Fibroblast of lung (primary cell): ENCODE results near the gene TSEN2. TPM values are rescaled to one million over a fixed set of nuclear protein-coding genes. Genes with fewer than 3 reads are reported as not detected.

Source experiments
- DNase-seq, 2 donors: peaks; one replicate each; pipeline versions ENCODE4 v3.0.0 to v3.0.0-alpha.2; 2010; ENCODE audit warnings: low read depth in 2 of 2
- H2AFZ ChIP-seq: 2 replicates; pipeline ENCODE4 v1.5.1; 2012; ENCODE audit warnings: low read length, control low read depth, inconsistent platforms
- H3K27ac ChIP-seq: 2 replicates; pipeline ENCODE4 v1.5.1; 2011; ENCODE audit warnings: low read length, control low read depth; ENCODE audit not compliant: insufficient read depth
- H3K27me3 ChIP-seq: 2 replicates; pipeline ENCODE4 v1.5.1; 2011; ENCODE audit warnings: mild to moderate bottlenecking, low read length; ENCODE audit not compliant: control insufficient read depth, insufficient read depth
- H3K36me3 ChIP-seq: 2 replicates; pipeline ENCODE4 v1.5.1; 2011; ENCODE audit warnings: low read length; ENCODE audit not compliant: control insufficient read depth, insufficient read depth
- H3K4me1 ChIP-seq: 2 replicates; pipeline ENCODE4 v1.5.1; 2011; ENCODE audit warnings: low read length; ENCODE audit not compliant: control insufficient read depth, insufficient read depth; ENCODE audit errors: extremely low read depth
- H3K4me2 ChIP-seq: 2 replicates; pipeline ENCODE4 v1.5.1; 2011; ENCODE audit warnings: low read length, control low read depth; ENCODE audit not compliant: insufficient read depth; ENCODE audit errors: extremely low read depth
- H3K4me3 ChIP-seq, 4 experiments: fragments of 200-600 bp in 1 of 4; sonication (generic) in 1 of 4; replicated peaks in 1 of 4; 2 replicates each; pipeline ENCODE4 v1.5.1; 2011 to 2016; ENCODE audit warnings: low read length in 4 of 4, low read depth in 3 of 4, mild to moderate bottlenecking in 3 of 4, control low read depth in 2 of 4, inconsistent platforms in 1 of 4, mixed read lengths in 1 of 4; ENCODE audit not compliant: insufficient read depth in 1 of 4; ENCODE audit errors: control extremely low read depth in 1 of 4
- H3K79me2 ChIP-seq: 2 replicates; pipeline ENCODE4 v1.5.1; 2012; ENCODE audit warnings: mild to moderate bottlenecking, low read length, inconsistent platforms; ENCODE audit not compliant: control insufficient read depth, insufficient read depth
- H3K9ac ChIP-seq: 2 replicates; pipeline ENCODE4 v1.5.1; 2011; ENCODE audit warnings: mild to moderate bottlenecking, low read length, control low read depth; ENCODE audit not compliant: insufficient read depth
- H3K9me3 ChIP-seq: 2 replicates; pipeline ENCODE4 v1.5.1; 2012; ENCODE audit warnings: low read depth, low read length; ENCODE audit not compliant: control insufficient read depth, insufficient read depth
- H4K20me1 ChIP-seq: 2 replicates; pipeline ENCODE4 v1.5.1; 2011; ENCODE audit warnings: low read length; ENCODE audit not compliant: control insufficient read depth, insufficient read depth; ENCODE audit errors: extremely low read depth
- EZH2 ChIP-seq: IDR thresholded peaks from 2 replicates; pipeline ENCODE4 v1.5.1; 2012; ENCODE audit warnings: low read length, control low read depth, mild to moderate bottlenecking; ENCODE audit errors: missing control alignments
- polyA plus RNA-seq, 2 donors: library from polyadenylated mRNA; depleted of rRNA in 1 of 2; stranded (reverse) in 1 of 2; unstranded in 1 of 2; fragments of >200 nt; gene quantifications; 2 replicates each; pipeline ENCODE4 v1.2.1, GENCODE V29; 2011 to 2012; ENCODE audit warnings: missing spikeins in 1 of 2
- total RNA-seq: library from RNA; depleted of rRNA; stranded (reverse); fragments of >200 nt; gene quantifications from 2 replicates; pipeline ENCODE4 v1.2.1, GENCODE V29; 2014
- TF ChIP-seq, protein P1 (sequence below), 2 donors: IDR thresholded peaks in 1 of 2; conservative IDR thresholded peaks in 1 of 2; 1 replicate in 1 of 2; 2 replicates in 1 of 2; pipeline ENCODE4 v1.5.1; 2011 to 2012; ENCODE audit warnings: low read length in 2 of 2, control low read depth in 1 of 2, inconsistent platforms in 1 of 2, low read depth in 1 of 2, mild to moderate bottlenecking in 1 of 2

Gene TSEN2
- total and polyA plus RNA-seq, 2 donors (not counting 1 experiment from before 2014, with no cell fraction given), result 9.8 to 14.4 TPM

DNA sequence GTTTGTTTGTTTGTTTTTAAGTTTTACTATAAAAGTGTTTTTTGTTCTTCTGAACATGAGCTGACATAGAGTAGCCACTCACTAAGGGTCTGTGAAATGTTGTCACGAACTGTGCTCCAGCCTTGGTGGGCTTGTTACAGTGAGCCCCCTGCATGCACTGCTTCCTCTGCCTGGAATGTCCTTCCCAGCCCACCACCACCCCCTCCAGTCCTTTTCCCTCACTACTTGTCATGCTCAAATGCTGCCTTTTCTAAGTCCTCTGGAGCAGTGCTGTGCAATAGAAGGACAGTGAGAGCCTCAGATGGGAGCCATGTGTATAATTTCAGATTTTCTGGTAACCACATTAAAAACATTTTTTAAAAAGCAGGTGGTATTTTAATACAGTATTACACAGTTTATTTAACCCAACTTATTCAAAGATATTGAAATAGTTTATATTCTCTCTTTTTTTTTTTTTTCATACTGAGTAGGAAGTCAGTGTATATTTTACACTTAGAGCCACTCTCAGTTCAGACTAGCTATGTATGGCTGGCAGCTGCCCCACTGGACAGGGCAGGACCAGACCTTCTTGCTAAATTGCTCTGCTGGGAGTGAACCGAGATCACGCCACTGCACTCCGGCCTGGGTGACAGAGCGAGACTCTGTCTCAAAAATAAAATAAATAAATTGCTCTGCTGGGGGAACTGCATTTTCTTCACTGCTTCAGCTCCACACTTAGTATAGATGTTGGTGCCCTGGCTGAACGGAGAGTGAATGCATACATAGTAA, 34.2 kb downstream of the TSEN2 start:
- no peak overlapping the region for H3K9ac ChIP-seq
- H3K4me2 ChIP-seq, result no peak overlapping the region
- H3K27me3 ChIP-seq, result no peaks in the 10 kb centered on the region
- H3K4me1 ChIP-seq, result no peaks in the 10 kb centered on the region
- TF ChIP-seq, protein P1, sequence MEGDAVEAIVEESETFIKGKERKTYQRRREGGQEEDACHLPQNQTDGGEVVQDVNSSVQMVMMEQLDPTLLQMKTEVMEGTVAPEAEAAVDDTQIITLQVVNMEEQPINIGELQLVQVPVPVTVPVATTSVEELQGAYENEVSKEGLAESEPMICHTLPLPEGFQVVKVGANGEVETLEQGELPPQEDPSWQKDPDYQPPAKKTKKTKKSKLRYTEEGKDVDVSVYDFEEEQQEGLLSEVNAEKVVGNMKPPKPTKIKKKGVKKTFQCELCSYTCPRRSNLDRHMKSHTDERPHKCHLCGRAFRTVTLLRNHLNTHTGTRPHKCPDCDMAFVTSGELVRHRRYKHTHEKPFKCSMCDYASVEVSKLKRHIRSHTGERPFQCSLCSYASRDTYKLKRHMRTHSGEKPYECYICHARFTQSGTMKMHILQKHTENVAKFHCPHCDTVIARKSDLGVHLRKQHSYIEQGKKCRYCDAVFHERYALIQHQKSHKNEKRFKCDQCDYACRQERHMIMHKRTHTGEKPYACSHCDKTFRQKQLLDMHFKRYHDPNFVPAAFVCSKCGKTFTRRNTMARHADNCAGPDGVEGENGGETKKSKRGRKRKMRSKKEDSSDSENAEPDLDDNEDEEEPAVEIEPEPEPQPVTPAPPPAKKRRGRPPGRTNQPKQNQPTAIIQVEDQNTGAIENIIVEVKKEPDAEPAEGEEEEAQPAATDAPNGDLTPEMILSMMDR (conservative IDR thresholded peaks at IDR 0.05 in 1 of 2, IDR thresholded peaks at IDR 0.05 in 1 of 2; ENCODE audit: low read depth in 1 of 2, low read length in 2 of 2), result no peak
- no peak for TF ChIP-seq EZH2
- H3K36me3 ChIP-seq, result no peaks in the 10 kb centered on the region
- no peak overlapping the region for H3K4me3 ChIP-seq
- H3K79me2 ChIP-seq, result no peaks in the 10 kb centered on the region
- no peaks in the 10 kb centered on the region for H4K20me1 ChIP-seq
- no peak overlapping the region for H2AFZ ChIP-seq
- H3K27ac ChIP-seq, result no peak overlapping the region
- DNase-seq, result no peak
- H3K9me3 ChIP-seq, result no peaks in the 10 kb centered on the region

DNA sequence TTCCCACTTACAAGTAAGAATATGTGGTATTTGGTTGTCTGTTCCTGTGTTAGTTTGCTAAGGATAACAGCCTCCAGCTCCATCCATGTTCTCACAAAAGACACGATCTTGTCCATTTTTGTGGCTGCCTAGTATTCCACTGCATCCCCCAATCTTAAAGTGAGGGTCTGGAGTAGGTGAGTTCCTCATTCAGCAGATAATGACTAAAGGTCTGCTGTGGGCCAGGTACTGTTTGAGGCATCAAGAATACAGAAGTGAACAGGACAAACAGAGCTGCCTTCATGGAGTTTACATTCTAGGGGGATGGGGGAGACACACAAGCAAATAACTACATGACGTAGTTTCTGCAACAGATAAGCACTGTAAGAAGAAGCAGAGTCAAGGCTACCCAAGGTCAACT, 36.7 kb downstream of the TSEN2 start:
- H3K4me2 ChIP-seq, result no peak overlapping the region
- H2AFZ ChIP-seq, result no peak overlapping the region
- DNase-seq, result no peak
- no peaks in the 10 kb centered on the region for H3K9me3 ChIP-seq
- no peak overlapping the region for H3K9ac ChIP-seq
- H3K27ac ChIP-seq, result no peak overlapping the region
- H4K20me1 ChIP-seq, result no peaks in the 10 kb centered on the region
- no peak overlapping the region for H3K4me3 ChIP-seq
- no peaks in the 10 kb centered on the region for H3K79me2 ChIP-seq
- no peak for TF ChIP-seq EZH2
- TF ChIP-seq, protein P1 (conservative IDR thresholded peaks at IDR 0.05 in 1 of 2, IDR thresholded peaks at IDR 0.05 in 1 of 2; ENCODE audit: low read depth in 1 of 2, low read length in 2 of 2), result no peak
- H3K36me3 ChIP-seq, result no peaks in the 10 kb centered on the region
- H3K4me1 ChIP-seq, result no peaks in the 10 kb centered on the region
- H3K27me3 ChIP-seq, result no peaks in the 10 kb centered on the region

DNA sequence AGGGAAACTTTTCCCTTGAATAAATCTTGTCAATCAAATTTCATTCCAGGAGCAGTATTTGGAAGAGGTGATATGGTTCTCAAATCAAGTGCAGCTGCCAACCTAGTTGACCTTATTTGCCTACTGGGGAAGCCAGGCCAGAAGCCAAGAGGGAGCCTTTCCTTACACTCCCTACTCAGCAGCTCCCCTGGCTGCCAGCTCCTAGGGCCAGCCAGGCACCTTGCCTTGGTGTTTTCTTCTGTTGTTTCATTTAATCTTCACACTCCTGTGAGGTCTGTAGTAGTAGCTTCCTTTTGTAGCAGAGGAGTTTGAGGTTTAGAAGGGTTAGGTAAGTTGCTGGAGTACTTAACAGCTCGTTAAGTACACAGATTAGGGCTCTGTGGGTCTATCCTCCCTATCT, 38.4 kb downstream of the TSEN2 start:
- Histone ChIP-seq H3K4me2 (no peak overlapping the region), H3K9me3 (no peaks in the 10 kb centered on the region), H3K9ac (no peak overlapping the region), H2AFZ (no peak overlapping the region), H4K20me1 (no peaks in the 10 kb centered on the region), H3K4me1 (no peaks in the 10 kb centered on the region), H3K27ac (no peak overlapping the region), H3K79me2 (no peaks in the 10 kb centered on the region), H3K4me3 (no peak overlapping the region), H3K36me3 (no peaks in the 10 kb centered on the region), H3K27me3 (no peaks in the 10 kb centered on the region)
- no peak for DNase-seq
- TF ChIP-seq, protein P1 (conservative IDR thresholded peaks at IDR 0.05 in 1 of 2, IDR thresholded peaks at IDR 0.05 in 1 of 2; ENCODE audit: low read depth in 1 of 2, low read length in 2 of 2), result no peak
- no peak for TF ChIP-seq EZH2
